DMS 273 (cell line): Measurements from ENCODE around the gene BTBD8.

Experiments used
- DNase-seq: peaks from one replicate; lab custom pipeline; 2025; ENCODE audit not compliant: unreplicated experiment; lab: John Stamatoyannopoulos, UW

BTBD8 gene

GRCh38 chr1:92188436-92189255 is 108.5 kb downstream of the BTBD8 start:
- no peak for DNase-seq

DNA sequence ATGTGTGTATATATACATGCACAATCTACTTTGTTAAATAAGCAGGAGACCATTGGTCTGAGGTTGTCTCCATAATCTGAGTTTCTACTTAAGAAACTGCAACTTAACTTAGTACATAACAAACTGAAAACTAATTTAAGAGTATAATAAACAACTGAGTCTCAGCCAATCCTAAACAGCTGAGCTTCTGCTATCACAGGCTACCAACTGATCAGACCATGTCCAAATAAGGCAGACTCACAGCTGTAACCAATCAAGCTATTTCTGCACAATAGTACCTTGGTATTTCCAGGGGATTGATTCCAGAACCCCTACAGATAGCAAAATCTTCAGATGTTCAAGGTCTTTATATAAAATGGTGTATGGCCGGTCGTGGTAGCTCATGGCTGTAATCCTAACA is 111.6 kb downstream of the BTBD8 start:
- DNase-seq, result no peak

DNA sequence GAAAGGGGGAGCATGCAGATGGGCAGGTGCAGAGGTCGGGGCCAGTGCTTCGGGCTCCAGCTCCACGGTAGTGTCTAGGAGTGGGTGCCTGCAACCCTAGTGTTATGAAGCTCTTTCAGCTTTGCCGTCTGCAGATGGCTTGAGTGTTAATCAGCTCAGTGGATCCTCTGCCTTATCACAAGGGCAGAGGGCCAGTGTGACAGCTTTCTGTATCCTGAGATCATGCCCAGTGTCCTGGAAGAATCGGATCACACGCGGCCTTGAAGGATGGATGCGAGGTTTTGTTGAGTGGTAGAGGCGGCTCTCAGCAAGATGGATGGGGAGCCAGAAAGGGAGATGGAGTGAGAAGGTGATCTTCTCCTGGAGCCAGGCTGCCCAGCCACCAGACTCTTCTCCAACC is 112.1 kb downstream of the BTBD8 start:
- no peak for DNase-seq

DNA sequence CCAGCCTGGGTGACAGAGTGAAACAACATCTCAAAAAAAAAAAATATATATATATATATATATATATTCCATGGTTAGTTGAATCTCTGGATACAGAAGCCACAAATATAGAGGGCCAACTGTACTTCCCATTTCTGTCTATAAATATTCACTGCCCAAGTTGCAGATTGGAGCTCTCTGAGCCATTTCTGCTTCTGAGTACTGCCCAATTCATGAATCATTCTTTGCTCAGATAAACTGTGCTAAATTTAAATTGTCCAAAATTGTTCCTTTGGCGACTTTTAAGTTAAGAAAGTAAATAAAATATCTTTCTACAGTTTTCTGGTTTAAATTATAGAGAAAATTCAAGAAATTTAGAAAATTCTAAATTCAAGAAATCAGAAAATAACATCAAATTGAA is 114.4 kb downstream of the BTBD8 start:
- no peak for DNase-seq

DNA sequence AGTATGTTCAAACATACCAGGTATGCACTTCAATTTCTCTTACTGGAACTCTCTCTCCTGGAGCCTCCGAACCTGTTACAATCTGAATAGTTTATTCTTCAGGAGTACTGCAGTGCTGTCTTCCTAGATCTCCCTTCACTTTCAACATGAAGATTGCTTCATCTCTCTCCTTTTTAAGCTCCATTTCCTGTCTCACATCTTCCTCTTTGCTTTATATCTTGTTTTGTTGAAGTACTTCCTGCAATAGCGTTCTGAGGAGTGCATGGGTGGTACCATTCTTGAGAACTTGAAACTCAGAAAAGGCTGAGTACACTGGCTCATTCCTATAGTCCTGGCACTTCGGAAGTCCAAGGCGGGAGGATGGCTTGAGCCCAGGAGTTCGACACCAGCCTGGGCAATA is 121.8 kb downstream of the BTBD8 start:
- DNase-seq, result no peak

- DNase-seq, result no peak
Observed at GRCh38 chr1:92203105-92203504, 123.0 kb downstream of the BTBD8 start.

DNA sequence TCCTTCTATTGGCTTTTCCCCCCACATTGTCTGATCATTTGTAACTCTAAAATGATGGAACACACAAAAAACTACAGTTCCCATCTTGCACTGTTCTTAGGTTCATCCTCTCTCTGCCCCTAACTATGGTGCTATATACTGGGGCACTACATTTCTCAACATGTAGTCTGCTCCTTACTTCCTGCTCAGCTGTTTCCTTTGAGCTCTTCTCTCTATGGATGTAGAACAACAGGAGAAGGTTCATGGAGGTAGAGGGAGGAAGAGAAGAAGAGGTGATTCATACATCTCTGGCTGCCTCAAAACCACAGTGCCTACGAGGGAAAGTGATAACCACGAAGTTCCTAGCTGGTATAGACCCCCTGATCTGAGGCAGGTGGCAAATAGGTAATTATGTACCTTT is 130.6 kb downstream of the BTBD8 start:
- DNase-seq, result no peak

GRCh38 chr1:92211166-92211565 is 131.0 kb downstream of the BTBD8 start:
- no peak for DNase-seq

GRCh38 chr1:92217721-92218120 is 137.6 kb downstream of the BTBD8 start, which contains the start of gene C1orf146:
TSS of gene C1orf146 (plus strand) at chr1:92217915. CDS start at chr1:92231421, 13,506 bp downstream.
- no peak for DNase-seq

- DNase-seq, result no peak
Observed at GRCh38 chr1:92218559-92218958, 138.4 kb downstream of the BTBD8 start.

- no peak for DNase-seq
Observed at GRCh38 chr1:92219028-92219427, 138.9 kb downstream of the BTBD8 start.

DNA sequence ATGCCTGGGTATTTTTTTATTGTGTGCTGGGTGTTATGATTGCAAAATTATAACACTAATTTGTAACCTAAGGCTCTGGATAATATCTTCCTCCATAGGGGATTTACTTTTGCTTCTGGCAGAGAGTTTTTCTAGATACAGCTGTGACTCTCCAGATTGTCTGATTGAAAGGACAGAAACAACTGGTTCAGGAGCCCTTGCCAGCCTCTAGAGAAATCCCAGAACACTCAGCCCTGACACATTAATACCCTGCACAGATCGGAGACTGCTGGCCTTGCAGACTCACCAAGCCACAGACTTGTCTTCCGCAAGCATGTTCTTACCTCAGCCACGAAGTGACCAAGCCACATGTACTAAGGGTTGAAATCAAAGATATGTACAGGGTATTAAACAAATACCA is 148.3 kb downstream of the BTBD8 start:
- no peak for DNase-seq

DNA sequence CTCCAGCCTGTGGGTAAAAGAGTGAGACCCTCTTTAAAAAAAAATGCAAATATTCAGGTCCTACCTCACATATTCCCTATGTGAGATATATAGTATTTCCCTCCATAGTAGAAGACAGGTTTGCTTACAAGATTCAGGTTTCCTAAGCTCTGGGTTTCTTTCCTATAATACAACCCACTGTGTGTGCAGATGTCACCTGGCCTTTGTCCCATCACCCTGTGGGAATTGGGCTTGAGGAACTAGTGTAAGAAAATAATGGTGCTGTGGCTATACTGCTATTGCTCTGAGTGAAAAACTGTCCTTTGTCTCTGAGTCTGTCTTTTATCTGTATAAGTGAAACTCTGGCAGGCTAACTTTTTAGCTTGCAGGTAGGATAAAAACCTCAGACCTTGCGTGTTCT is 150.6 kb downstream of the BTBD8 start:
- no peak for DNase-seq
